Head of caudate nucleus (tissue), 42 donors: ENCODE results near the gene CDH4.

Experiments used
- DNase-seq, 42 donors: peaks; one replicate each; pipeline versions ENCODE4 v3.0.0 to v3.0.0-alpha.2; 2020 to 2021; ENCODE audit warnings: mixed read lengths in 7 of 42
- intact Hi-C: fragments of 100-400 bp; cut with DNase I; formaldehyde crosslinking; loops from one replicate; pipeline ENCODE4 v1.15.0; 2022

Gene CDH4

GRCh38 chr20:61296629-61297019, 44.6 kb downstream of the CDH4 start:
- DNase-seq: no peak
- intact Hi-C loops: no loop called here

- intact Hi-C loops: no loop called here
- no peak for DNase-seq
These were observed 45.4 kb downstream of the CDH4 start for GRCh38 chr20:61297491-61297890.

GRCh38 chr20:61297986-61298385, 45.9 kb downstream of the CDH4 start:
- peak in 19 of 42 donors; percentile 10 to 76 (median 32) for DNase-seq
- intact Hi-C loops: no loop called here

GRCh38 chr20:61298661-61299060, 46.6 kb downstream of the CDH4 start:
- intact Hi-C loops: no loop called here
- no peak for DNase-seq

- no peak for DNase-seq
- intact Hi-C loops: no loop called here
These were observed 47.0 kb downstream of the CDH4 start for GRCh38 chr20:61299104-61299503.

- no peak for DNase-seq
- intact Hi-C loops: no loop called here
These were observed 47.6 kb downstream of the CDH4 start for GRCh38 chr20:61299618-61300017.

- intact Hi-C loops: no loop called here
- DNase-seq: no peak
These were observed 48.2 kb downstream of the CDH4 start for GRCh38 chr20:61300293-61300692.

- intact Hi-C loops: no loop called here
- DNase-seq: no peak
These were observed 48.6 kb downstream of the CDH4 start for GRCh38 chr20:61300709-61301108.

GRCh38 chr20:61301711-61302525, 49.9 kb downstream of the CDH4 start:
- DNase-seq: no peak
- intact Hi-C loops: no loop called here

GRCh38 chr20:61303217-61303616, 51.2 kb downstream of the CDH4 start:
- intact Hi-C loops: no loop called here
- no peak for DNase-seq

- intact Hi-C loops: no loop called here
- no peak for DNase-seq
These were observed 51.6 kb downstream of the CDH4 start for GRCh38 chr20:61303675-61304074.

- intact Hi-C loops: no loop called here
These were observed 52.7 kb downstream of the CDH4 start for GRCh38 chr20:61304750-61305149.

GRCh38 chr20:61306937-61307475, 54.9 kb downstream of the CDH4 start:
- no peak for DNase-seq
- intact Hi-C loops: no loop called here

More at GRCh38 chr20:61304750-61305149, 52.7 kb downstream of the CDH4 start:
- no peak for DNase-seq

GRCh38 chr20:61307686-61308476, 55.8 kb downstream of the CDH4 start:
- intact Hi-C loops: no loop called here
- DNase-seq: no peak

GRCh38 chr20:61308477-61308774, 56.4 kb downstream of the CDH4 start:
- intact Hi-C loops: no loop called here
- DNase-seq: no peak

- DNase-seq: peak; percentile 11 to 86 (median 61)
- intact Hi-C loops: no loop called here
These were observed 58.9 kb downstream of the CDH4 start for GRCh38 chr20:61310954-61311353.

GRCh38 chr20:61311656-61312387, 59.8 kb downstream of the CDH4 start:
- intact Hi-C loops: no loop called here
- no peak for DNase-seq

GRCh38 chr20:61312925-61313324, 60.9 kb downstream of the CDH4 start:
- DNase-seq: no peak
- intact Hi-C loops: no loop called here

GRCh38 chr20:61313396-61313795, 61.3 kb downstream of the CDH4 start:
- DNase-seq: no peak
- intact Hi-C loops: no loop called here
